ENCODE measurements around the gene ALDOB. TPM values are rescaled to one million over a fixed set of nuclear protein-coding genes. Genes with fewer than 3 reads are reported as not detected.

Gene ALDOB
- total RNA-seq, 2 donors from 2014 or later: 0.24 TPM; not detected in 1

Other genes starting within 250 kb of the ALDOB start
- under 1 TPM in 1 of 2 donors, not detected in 1; 0.09 TPM for gene BAAT, start 50.8 kb downstream of the ALDOB start, total RNA-seq
- gene MRPL50, start 37.2 kb downstream of the ALDOB start, total RNA-seq: 1 to 10 TPM; 8.9 to 9.5 TPM
- 10 to 100 TPM; 17.8 to 18.7 TPM for gene ZNF189, start 36.9 kb downstream of the ALDOB start, total RNA-seq
- gene RNF20, start 98.1 kb upstream of the ALDOB start, total RNA-seq: 10 to 100 TPM; 33.1 to 45.5 TPM
- not detected for gene PPP3R2, start 159.2 kb upstream of the ALDOB start, total RNA-seq